Adipocyte (in vitro differentiated cells): ENCODE data around the gene RASSF3.

Source experiments
- DNase-seq: peaks from one replicate; pipeline ENCODE4 v3.0.0-alpha.2; 2015; ENCODE audit warnings: low read depth
- H3K27me3 ChIP-seq: replicated peaks from 2 replicates; pipeline ENCODE4 v1.7.0; 2013; ENCODE audit warnings: mild to moderate bottlenecking, low read length, moderate library complexity; ENCODE audit not compliant: control insufficient read depth, insufficient read depth
- H3K36me3 ChIP-seq: 2 replicates; pipeline ENCODE4 v1.7.0; 2013; ENCODE audit warnings: low read length, mild to moderate bottlenecking, moderate library complexity; ENCODE audit not compliant: control insufficient read depth, insufficient read depth, severe bottlenecking
- H3K4me1 ChIP-seq: 2 replicates; pipeline ENCODE4 v1.7.0; 2013; ENCODE audit warnings: mild to moderate bottlenecking, low read length, moderate library complexity; ENCODE audit not compliant: control insufficient read depth, insufficient read depth
- H3K4me3 ChIP-seq: 2 replicates; pipeline ENCODE4 v1.7.0; 2013; ENCODE audit warnings: mild to moderate bottlenecking, low read length, moderate library complexity
- H3K9ac ChIP-seq: 2 replicates; pipeline ENCODE4 v1.7.0; 2013; ENCODE audit warnings: mild to moderate bottlenecking, low read length, moderate library complexity
- H3K9me3 ChIP-seq: 2 replicates; pipeline ENCODE4 v1.7.0; 2013; ENCODE audit warnings: mild to moderate bottlenecking, low read length, moderate library complexity; ENCODE audit not compliant: control insufficient read depth

Gene RASSF3

DNA sequence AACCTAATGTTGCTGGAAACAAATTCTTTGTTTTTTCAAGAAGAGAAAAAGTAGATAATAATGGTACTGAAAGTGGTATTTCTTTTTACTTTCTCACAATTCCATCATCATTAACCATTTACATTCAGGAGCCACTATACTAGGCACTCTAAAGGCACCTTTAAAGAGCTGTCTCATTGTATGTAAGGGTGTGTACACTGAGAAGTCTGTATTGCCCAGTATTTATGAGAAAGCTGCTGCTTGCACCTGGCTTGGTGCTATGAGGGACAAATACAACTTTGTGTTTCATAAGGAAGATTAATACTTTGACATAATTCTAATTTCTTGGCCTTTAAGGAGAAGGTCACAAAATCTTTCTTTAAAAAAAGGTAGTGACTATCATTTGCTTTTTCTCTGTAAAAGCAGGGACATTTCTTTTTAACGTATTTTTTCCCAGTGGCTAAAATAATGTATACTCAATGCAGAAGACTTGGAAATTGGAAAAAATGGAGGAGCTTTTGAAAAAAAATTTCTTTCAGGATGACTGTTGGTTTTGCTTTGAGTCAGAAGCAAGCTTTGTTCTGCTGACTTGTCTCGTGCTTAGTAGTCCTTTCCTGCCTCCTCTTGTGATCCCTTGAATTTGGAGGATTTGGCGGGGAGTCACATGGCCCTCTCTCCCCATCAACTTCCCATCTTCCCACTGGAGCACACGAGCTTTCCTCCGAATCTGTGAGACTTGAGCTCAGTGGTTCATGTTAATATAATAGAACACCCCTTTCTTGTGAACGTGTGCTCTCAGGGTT, 50.1 kb downstream of the RASSF3 start:
- no peak overlapping the region for H3K9ac ChIP-seq
- no peaks in the 10 kb centered on the region for H3K27me3 ChIP-seq
- H3K4me3 ChIP-seq: no peak overlapping the region
- peaks cover 11% of the 10 kb centered on the region for H3K4me1 ChIP-seq
- H3K36me3 ChIP-seq: no peaks in the 10 kb centered on the region
- H3K9me3 ChIP-seq: no peaks in the 10 kb centered on the region
- DNase-seq: no peak

DNA sequence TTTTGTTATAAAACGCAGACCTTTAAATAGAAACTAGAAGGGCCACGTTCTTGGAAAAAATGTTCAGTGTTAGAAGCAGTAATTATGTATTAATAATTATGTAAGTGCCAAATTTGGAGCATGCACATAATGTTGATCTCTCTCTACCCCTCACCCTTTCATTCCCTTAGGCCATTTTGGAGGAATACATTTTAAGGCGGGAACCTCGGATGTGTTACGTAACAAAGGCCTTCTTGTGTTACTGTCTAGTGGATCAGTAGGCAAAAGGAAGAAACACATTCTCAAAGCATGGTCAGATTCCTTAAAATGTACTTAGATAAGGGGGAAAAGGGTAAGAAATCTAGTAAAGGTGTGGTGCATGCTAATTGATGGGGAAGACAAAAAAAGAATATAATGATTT, 52.7 kb downstream of the RASSF3 start:
- H3K9me3 ChIP-seq: no peaks in the 10 kb centered on the region
- H3K4me1 ChIP-seq: peaks cover 14% of the 10 kb centered on the region
- no peak overlapping the region for H3K9ac ChIP-seq
- H3K36me3 ChIP-seq: no peaks in the 10 kb centered on the region
- H3K4me3 ChIP-seq: no peak overlapping the region
- DNase-seq: no peak
- H3K27me3 ChIP-seq: no peaks in the 10 kb centered on the region

DNA sequence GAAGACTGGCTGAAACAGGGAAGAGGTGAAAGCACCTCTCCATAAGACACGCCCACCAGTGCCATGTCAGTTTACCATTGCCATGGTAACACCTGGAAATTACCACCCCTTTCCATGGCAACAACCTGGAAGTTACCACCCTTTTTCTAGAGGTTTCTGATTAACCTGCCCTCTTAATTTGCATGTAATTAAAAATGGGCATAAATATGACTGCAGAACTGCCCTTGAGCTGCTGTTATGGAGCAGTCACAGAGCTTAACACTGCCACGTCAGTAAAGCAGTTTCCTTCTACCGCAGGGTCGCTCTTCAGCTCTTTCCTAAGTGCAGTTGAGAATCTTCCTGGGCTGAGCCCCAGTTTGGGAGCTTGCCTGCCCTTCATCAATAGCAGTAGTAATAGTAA, 55.2 kb downstream of the RASSF3 start:
- H3K9ac ChIP-seq: no peak overlapping the region
- no peak for DNase-seq

DNA sequence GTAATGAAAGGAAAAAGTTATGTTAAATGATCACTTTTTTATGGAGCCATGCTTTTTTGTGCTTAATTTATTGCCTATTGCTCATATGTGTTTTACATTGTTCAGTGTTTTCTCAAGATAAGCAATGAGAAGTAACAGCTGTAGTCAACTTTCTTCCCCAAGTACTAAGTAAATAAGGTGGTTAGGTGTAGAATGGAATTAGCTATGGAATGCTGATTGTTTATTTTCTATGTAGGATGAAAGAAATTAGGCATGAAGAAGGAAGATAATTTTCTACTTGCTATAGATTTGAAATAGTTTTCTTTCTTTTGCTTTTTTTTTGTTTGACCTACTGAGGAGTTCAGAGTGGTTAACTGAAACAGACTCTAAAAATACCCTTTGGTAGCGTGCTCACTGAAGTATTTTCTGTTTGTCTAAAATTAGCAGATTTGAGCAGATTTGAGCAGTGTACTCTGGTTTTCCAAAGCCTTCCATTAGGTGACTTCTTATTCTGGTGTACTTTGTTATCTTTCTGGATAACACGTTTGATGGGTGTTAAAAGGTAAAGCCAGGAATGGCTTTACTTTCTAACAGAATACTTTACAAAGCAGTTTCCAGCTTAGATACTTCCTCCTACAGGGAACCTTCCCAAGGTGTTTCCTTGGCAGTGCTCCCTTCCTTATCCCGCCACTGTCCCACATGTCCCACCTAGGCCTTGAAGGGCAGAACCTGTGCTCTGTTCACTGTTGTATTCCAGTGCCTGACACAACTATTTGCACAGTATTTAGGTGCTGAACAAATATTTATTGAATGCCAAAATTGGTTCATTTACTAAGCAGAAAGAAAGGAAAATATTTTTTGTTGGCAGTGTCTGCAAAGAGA, 56.0 kb downstream of the RASSF3 start:
- no peak for DNase-seq
- no peaks in the 10 kb centered on the region for H3K9me3 ChIP-seq
- H3K4me3 ChIP-seq: no peak overlapping the region
- H3K9ac ChIP-seq: no peak overlapping the region
- H3K4me1 ChIP-seq: peaks cover 22% of the 10 kb centered on the region
- H3K27me3 ChIP-seq: no peaks in the 10 kb centered on the region
- no peaks in the 10 kb centered on the region for H3K36me3 ChIP-seq

More for the DNA sequence above, 55.2 kb downstream of the RASSF3 start:
- H3K36me3 ChIP-seq: no peaks in the 10 kb centered on the region
- H3K4me3 ChIP-seq: no peak overlapping the region
- no peaks in the 10 kb centered on the region for H3K9me3 ChIP-seq
- H3K27me3 ChIP-seq: no peaks in the 10 kb centered on the region
- peaks cover 14% of the 10 kb centered on the region for H3K4me1 ChIP-seq

DNA sequence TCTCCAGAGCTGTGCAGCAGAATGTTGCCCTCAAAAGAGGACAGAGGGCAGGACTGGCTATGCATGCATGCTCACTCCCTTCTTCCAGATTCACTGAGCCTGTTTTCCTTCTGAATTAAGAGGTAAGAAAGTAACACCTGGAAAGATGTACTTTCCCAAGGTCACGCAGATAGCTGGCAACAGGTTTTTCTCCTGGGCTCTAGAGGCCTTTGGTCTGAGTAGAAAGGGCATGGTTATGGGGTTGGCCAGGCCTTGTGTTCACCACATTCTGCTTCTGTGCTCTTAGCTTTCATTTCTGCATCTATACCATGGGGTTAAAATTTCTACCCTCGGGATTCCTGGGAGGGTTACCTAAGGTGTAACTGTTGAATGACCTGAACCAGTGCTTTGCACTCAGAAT, 57.5 kb downstream of the RASSF3 start:
- no peaks in the 10 kb centered on the region for H3K9me3 ChIP-seq
- H3K9ac ChIP-seq: no peak overlapping the region
- no peaks in the 10 kb centered on the region for H3K27me3 ChIP-seq
- peaks cover 23% of the 10 kb centered on the region for H3K4me1 ChIP-seq
- H3K36me3 ChIP-seq: no peaks in the 10 kb centered on the region
- H3K4me3 ChIP-seq: no peak overlapping the region
- no peak for DNase-seq

DNA sequence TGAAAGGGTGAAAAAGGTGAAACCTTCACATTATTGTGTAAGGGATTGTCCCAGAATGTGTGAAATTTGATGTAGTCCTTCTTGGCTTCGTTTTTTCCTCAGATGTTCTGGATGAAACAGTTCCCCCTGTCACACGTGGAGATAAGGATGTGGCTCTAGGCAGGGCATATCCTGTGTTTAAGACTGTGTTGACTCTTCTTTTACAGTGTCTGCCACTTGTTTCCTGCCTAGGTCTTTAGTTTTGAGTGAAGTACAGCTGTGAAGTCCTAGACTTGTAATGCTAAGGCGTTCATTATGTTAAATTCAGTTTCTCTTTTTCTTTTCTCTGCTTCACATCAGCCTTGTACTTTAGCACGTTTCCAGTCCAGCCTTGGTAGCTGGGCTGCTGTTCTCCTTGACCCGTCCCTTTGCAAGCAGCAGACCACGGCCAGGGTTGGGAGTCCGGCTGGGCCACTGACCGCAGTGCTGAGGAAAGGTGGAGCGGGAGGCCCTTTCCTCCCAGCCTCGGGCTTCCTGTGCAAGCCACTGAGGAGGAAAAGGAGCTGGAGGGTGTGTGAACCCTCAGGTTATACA, 59.1 kb downstream of the RASSF3 start:
- H3K27me3 ChIP-seq: no peaks in the 10 kb centered on the region
- peaks cover 20% of the 10 kb centered on the region for H3K4me1 ChIP-seq
- H3K36me3 ChIP-seq: no peaks in the 10 kb centered on the region
- no peaks in the 10 kb centered on the region for H3K9me3 ChIP-seq
- no peak overlapping the region for H3K4me3 ChIP-seq
- no peak overlapping the region for H3K9ac ChIP-seq
- DNase-seq: no peak

DNA sequence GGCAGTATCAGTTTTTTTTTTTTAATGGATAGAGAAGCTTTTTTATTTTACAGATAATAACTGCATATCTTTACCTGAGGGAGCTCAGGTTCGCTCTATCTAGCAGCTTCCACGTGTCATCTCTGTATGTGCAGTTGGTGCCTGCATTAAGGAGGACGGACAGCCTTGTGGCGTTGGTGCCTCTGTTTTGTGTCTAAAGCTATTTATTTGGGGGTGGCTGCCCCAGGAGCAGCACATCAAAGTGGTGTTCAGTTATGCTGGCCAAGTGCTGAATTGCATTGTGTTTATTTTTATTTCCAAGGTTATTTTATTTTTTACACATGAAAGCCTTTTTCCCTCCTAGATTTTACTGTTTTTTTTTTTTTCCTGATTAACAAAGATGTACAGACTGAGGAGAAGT, 59.7 kb downstream of the RASSF3 start:
- H3K4me1 ChIP-seq: peaks cover 17% of the 10 kb centered on the region
- no peaks in the 10 kb centered on the region for H3K36me3 ChIP-seq
- H3K9me3 ChIP-seq: no peaks in the 10 kb centered on the region
- H3K9ac ChIP-seq: no peak overlapping the region
- no peak overlapping the region for H3K4me3 ChIP-seq
- H3K27me3 ChIP-seq: no peaks in the 10 kb centered on the region
- DNase-seq: no peak

DNA sequence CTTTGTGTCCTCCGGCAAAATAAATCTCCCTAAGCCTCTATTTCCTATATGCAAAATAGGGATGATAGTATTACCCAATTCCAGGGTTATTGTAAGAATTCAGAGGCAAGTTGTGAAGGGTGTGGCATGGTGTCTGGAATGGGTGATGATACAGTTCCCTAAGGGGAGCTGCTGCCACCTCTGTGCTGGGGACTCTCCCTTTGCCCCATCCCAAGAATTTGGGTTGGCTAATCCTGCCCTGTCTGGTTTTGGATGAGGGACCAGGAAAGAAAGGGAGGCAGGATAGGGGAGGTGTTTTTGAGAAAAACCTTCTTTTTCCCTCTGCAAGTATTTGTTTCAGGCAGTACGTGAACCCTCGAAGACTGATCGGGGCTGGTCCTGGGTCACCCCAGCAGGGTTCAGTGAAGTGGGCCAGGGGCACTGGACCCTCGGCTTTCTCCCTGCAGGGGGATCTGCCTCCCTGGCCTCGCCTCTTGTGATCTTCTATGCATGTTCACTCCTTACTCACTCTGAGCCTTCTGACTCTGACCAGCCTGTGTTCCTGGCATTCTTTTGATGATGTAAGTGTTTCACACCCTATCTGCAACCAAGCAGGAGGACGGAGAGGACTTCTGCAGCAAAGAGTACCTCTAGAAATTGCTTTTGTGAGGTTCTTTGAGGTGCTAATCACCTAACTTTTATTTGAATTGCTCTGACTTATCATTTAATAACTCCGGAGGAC, 60.8 kb downstream of the RASSF3 start:
- Histone ChIP-seq H3K9ac (no peak overlapping the region), H3K4me1 (peaks cover 9% of the 10 kb centered on the region), H3K4me3 (no peak overlapping the region), H3K27me3 (no peaks in the 10 kb centered on the region), H3K9me3 (no peaks in the 10 kb centered on the region), H3K36me3 (no peaks in the 10 kb centered on the region)
- DNase-seq: peak; percentile 51

DNA sequence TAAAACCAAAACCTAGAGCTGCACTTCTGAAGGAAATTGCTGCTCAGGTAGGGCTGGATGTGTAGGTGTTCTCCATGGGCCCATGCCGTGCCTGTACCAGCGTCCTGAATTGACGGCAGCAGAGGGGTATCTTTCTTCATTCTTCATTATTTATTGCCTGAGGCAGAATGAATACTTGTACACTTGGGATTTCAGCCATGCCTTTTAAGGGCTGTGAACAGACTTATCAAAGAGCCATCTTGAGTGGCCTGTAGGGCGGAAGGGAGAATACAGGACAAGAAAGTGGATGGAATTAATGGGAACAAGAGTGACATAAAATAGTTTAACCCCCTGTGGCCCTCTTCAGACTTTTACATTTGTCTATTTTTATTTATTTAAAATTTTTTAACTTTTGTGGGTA, 61.4 kb downstream of the RASSF3 start:
- no peak for DNase-seq
- Histone ChIP-seq H3K27me3 (no peaks in the 10 kb centered on the region), H3K4me1 (peaks cover 9% of the 10 kb centered on the region), H3K9ac (no peak overlapping the region), H3K4me3 (no peak overlapping the region), H3K36me3 (no peaks in the 10 kb centered on the region), H3K9me3 (no peaks in the 10 kb centered on the region)

DNA sequence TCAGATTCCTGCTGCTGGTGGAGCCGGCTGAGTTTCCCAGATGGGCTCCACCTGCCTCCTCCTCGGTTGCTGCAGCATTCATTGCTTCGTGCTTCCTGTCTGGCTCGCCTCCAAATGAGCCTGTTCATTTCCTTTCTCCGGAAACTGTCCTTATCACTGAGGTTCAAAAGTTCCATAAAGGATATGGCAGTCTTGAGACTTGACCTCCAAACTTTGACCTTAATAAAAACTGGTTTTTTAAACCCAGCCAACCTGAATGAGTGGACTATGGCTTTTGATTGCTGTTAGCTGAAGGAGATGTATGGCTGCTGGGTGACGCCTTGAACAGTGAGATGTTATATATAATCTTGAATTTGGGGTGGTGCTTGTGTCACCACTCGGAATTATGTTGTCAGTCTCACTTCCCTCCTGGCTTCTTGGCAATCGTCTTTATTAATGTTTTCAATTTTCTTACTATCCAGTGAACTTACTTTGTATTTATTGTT, 62.7 kb downstream of the RASSF3 start:
- peaks cover 9% of the 10 kb centered on the region for H3K4me1 ChIP-seq
- no peak for DNase-seq

More for the DNA sequence above, 62.7 kb downstream of the RASSF3 start:
- Histone ChIP-seq H3K4me3 (no peak overlapping the region), H3K9ac (no peak overlapping the region), H3K9me3 (no peaks in the 10 kb centered on the region), H3K27me3 (no peaks in the 10 kb centered on the region), H3K36me3 (no peaks in the 10 kb centered on the region)
